ENCODE results near the gene FBXO28.
A peak's percentile ranks its signal among the peaks of the same experiment; 100 is the strongest.

FBXO28 gene

GRCh38 chr1:224096773-224097172 is 17.1 kb upstream of the FBXO28 start:
- no peak for DNase-seq

DNA sequence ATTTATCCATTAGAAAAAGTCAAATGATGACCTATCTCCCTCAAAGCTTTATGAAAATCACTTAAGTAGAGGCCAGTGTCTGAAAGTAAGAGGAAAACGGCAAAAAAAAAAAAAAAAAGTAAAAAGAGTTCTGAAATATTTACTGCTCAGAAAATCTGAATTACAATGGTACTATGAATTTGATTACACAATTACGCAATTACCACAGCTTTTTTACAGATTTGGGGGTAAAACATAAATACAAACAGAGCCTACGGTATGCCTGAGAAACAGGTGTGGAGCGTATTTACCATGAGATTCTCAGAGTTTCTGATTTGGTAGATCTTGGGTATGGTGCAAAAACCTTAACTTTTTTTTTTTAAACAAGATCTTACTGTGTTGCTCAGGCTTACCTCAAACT is 15.9 kb upstream of the FBXO28 start:
- DNase-seq: no peak

DNA sequence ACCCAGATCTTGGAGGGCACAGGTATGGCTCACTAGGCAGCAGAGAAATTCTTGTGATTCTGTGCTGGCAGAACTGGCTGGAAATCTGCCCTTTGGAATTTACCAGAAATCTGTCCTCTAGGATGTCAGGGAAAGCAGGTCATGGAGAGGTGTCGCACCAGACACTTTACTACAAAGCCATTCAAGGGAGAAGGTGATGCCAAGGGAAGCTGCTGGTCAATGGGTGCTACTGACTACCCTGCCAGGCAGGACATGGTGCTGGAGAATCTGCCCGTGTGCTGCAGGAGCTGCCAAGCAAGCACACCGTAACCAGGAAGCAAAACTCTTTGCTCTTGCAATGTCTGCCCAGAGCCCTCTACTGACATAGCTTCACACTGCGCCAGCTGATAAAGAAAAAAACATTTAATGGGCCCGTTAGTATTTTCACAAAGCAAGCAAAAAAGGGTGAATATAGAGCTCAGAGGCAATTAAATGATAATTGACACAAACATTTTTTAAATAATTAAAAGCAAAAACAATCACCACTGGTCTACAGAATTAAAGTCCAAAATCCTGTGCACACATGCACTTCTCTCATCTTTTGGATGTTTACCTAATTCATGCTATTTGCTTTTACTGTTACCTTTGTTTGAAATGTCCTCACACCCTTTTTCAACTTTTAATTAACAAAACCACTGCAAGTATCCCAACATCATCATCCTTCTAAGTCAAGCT is 7.2 kb upstream of the FBXO28 start:
- DNase-seq: peak; percentile 31

GRCh38 chr1:224107282-224107625 is 6.7 kb upstream of the FBXO28 start:
- DNase-seq: no peak

GRCh38 chr1:224108991-224109390 is 4.9 kb upstream of the FBXO28 start:
- DNase-seq: no peak

GRCh38 chr1:224109981-224110380 is 3.9 kb upstream of the FBXO28 start:
- no peak for DNase-seq

GRCh38 chr1:224113005-224113404 is 906 bp upstream of the FBXO28 start:
- DNase-seq: no peak

GRCh38 chr1:224113545-224113917 is 380 bp upstream of the FBXO28 start:
- DNase-seq: no peak

DNA sequence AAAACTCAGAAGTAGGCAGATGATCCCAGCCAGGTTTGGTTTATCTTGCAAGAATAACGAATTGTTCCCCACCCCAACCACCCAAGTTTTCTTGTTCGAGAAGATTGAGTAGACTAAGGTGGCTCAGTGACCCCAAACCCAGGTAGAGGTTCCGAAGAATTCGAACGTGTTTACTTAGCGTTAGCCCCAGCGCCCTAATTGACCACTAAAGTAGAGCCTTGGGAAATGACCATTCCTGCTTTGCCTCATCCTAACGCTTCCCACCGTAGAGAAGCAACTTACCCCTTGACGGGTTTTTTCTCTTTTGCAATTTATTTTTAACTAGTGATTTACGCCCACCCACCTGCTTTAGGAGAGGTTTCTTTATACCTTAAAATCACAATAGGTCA is 870 bp downstream of the FBXO28 start:
- no peak for DNase-seq

DNA sequence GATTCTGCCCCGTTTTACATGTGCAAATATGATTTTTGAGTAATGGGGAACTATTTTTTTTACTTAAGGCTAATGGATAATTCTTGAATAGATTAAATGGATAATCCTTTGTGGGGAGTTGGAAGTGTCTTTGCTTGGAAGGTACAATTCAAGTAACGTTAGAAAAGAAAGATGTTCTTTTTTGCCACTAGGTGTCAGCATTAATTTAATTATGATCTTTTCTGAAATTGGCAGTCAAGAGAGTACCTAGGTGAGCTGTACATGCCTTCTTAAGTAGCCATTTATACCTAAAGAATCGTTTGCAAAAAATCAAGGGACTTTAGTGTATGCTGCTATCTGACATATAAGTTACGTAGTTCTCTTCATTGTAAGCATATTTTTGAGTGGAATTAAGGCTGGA is 2.2 kb downstream of the FBXO28 start:
- DNase-seq: peak; percentile 58

DNA sequence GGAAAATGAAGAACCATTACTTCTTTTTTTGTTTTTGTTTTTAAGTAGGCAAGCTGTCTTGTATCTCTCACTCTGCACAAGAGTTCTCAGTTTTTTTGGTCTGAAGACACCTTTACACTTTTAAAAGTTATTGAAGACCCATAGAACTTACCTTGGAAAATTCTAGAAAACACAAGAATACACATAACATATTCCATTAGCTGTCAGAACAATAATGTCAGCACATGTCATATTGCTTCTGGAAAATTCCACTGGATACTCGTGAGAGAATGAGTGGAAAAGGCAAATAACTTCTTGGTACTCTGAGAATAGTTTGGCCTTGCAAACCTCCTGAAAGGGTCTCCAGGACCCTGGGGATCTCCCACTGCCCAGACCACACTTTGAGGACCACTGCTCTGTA is 4.8 kb downstream of the FBXO28 start:
- DNase-seq: no peak

GRCh38 chr1:224123136-224123535 is 9.2 kb downstream of the FBXO28 start:
- DNase-seq: no peak

GRCh38 chr1:224124220-224124619 is 10.3 kb downstream of the FBXO28 start:
- DNase-seq: no peak

DNA sequence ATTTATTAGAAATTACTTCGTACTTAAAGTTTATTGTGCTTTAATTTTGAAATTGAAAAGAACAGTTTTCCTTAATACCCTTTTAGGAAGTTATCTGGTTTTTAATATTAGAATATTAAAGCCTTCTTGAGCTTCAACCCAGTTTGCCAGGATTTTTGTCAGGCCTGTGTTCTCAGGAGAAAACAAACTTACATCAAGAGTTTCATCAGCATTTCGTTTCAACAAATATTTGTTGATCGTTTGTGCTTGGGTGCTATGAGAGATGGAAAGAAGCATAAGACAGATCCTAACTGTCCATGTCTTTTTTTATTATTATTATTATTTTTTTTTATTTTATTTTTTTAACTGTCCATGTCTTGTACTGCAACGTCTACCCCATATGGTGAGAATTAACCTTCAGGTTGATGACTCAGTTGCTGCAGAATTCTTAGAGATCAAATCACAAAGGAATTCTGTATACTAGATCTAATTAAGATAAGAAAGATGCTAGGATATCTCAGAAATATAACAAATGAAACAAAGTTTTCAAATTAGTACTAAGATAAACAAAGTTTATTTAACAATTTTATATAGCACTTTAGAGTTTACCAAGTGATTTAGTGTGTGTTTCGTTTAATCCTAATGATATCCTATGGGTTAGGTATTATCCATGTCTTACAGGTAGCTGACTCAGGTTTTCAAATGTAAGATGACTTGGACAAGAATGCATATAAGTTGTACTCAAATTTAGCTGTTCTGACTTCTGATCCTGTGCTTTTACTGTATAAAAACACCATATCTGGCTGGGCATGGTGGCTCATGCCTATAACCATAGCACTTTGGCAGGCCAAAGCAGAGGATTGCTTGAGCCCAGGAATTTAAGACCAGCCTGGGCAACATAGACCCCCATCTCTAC is 14.3 kb downstream of the FBXO28 start:
- no peak for DNase-seq

- DNase-seq: no peak
Measured at GRCh38 chr1:224131253-224131652, 17.3 kb downstream of the FBXO28 start.

DNA sequence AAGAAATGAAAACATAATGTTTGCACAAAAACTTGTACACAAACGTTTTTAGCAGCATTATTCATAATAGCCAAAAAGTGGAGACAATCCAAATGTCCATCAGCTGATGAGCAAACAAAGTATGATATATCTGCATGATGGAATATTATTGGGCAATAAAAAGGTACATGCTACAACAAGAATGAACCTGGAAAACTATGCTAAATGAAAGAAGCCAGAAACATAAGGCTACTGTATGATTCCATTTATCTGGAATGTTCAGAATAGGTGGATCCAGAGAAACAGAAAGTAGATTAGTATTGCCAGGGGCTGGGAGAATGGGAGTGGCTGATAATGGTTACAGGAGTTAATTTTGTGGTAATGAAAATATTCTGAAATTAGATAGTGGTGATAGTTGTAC is 19.0 kb downstream of the FBXO28 start:
- DNase-seq: no peak

- DNase-seq: no peak
Measured at GRCh38 chr1:224133741-224134299, 19.9 kb downstream of the FBXO28 start.

- DNase-seq: no peak
Measured at GRCh38 chr1:224137518-224137917, 23.6 kb downstream of the FBXO28 start.

- no peak for DNase-seq
Measured at GRCh38 chr1:224138198-224138597, 24.3 kb downstream of the FBXO28 start.

DNA sequence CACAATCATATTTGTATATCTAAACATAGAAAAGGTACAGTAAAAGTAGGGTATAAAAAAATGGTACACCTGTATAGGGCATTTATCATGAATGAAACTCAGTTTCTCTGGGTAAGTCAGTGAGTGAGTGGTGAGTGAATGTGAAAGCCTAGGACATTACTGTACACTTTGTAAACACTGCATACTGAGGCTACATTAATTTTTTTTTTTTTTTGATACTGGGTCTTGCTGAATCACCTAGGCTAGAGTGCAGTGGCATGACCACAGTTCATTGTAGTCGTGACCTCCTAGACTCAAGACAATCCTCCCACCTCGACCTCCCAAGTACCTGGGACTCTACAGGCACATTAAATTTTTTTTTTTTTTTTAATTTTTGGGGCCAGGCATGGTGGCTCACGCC is 27.8 kb downstream of the FBXO28 start:
- no peak for DNase-seq

- no peak for DNase-seq
Measured at GRCh38 chr1:224149709-224150108, 35.8 kb downstream of the FBXO28 start.

DNA sequence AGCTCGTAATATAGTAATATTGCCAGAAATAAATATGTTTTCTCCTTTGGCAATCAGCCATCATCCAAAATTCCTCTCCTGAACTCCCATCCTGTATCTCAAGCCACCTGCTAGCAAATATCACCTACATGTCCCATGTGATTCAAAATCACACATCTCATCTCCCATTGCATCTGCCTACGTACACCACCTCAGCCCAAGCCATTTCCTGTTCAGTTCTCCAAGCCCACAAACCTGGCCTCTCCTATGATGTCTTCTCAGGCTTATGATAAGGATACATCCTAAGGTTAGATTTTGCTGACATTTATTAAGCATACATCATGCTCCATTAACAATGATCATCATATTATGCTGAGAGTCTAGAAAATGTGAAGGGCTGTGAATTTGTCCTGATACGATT is 37.2 kb downstream of the FBXO28 start:
- DNase-seq: no peak

- DNase-seq: no peak
Measured at GRCh38 chr1:224157316-224157715, 43.4 kb downstream of the FBXO28 start.

DNA sequence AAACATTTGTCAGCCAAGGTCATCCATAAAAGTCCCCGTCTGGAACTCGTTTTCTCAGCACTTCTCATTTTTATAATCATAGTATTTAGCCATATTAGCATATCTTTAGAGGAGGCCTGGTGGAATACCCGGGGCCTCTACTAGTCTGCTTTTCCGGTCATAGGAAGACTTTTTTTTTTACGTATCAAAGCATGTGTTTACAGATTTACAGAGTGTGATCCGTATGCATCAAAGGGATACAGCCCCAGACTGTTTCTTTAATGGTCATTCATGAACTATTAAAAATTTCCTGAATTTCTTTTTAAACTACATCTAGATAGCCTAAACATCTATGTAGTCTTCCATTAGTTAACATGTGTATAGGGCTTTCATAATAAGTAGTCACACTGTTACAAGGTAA is 45.6 kb downstream of the FBXO28 start:
- DNase-seq: no peak

All from NCI-H2107 (cell line).